Thyroid gland (tissue), 4 donors: Measurements from ENCODE around the gene RAPGEF3. TPM values are rescaled to one million over a fixed set of nuclear protein-coding genes. Genes with fewer than 3 reads are reported as not detected.

Source experiments
- DNase-seq, 2 donors: peaks; one replicate each; pipeline ENCODE4 v3.0.0-alpha.2; 2019
- H3K27ac ChIP-seq, 3 donors: fragments of 200-600 bp; sonication (generic); 1 replicate in 2 of 3; 2 replicates in 1 of 3; pipeline ENCODE4 v1.5.1; 2016 to 2019; ENCODE audit warnings: mild to moderate bottlenecking in 1 of 3, moderate library complexity in 1 of 3
- H3K27me3 ChIP-seq: fragments of 200-600 bp; sonication (generic); one replicate; pipeline ENCODE4 v1.5.1; 2019
- H3K36me3 ChIP-seq, 2 donors: fragments of 200-600 bp; sonication (generic); one replicate each; pipeline ENCODE4 v1.5.1; 2016 to 2019
- H3K4me1 ChIP-seq, 2 donors: fragments of 200-600 bp; sonication (generic); one replicate each; pipeline ENCODE4 v1.5.1; 2017 to 2019
- H3K4me3 ChIP-seq, 3 donors: fragments of 200-600 bp; sonication (generic); replicated peaks in 1 of 3; 1 replicate in 2 of 3; 2 replicates in 1 of 3; pipeline ENCODE4 v1.5.1; 2016; ENCODE audit warnings: mild to moderate bottlenecking in 1 of 3
- H3K9me3 ChIP-seq: fragments of 200-600 bp; sonication (generic); one replicate; pipeline ENCODE4 v1.5.1; 2017
- POLR2A ChIP-seq, 2 donors: fragments of 450-650 bp; IDR thresholded peaks; one replicate each; pipeline ENCODE4 v1.6.1; 2017; ENCODE audit warnings: antibody characterized with exemption in 2 of 2, mild to moderate bottlenecking in 2 of 2, moderate library complexity in 1 of 2
- WGBS, 2 donors: methylation state at CpG; one replicate each; pipeline ENCODE4 v1.1.5; 2017; 5-methylcytosine and 5-hydroxymethylcytosine counted together
- intact Hi-C: fragments of 100-400 bp; cut with DNase I; formaldehyde crosslinking; loops from one replicate; pipeline ENCODE4 v1.15.1; 2023
- total RNA-seq, 4 donors: library from RNA; depleted of rRNA; stranded (reverse); fragments of >200 nt; gene quantifications; one replicate each; pipeline ENCODE4 v1.2.3, GENCODE V29; 2016
- TF ChIP-seq, protein P1 (sequence below), 6 experiments: fragments of 200-600 bp in 3 of 6; fragments of 450-650 bp in 3 of 6; sonication (generic) in 3 of 6; IDR thresholded peaks; one replicate each; pipeline ENCODE4 v1.5.1; 2016 to 2019; ENCODE audit warnings: antibody characterized with exemption in 6 of 6, mild to moderate bottlenecking in 2 of 6, inconsistent platforms in 1 of 6, moderate library complexity in 1 of 6

RAPGEF3 gene
- total RNA-seq, 4 donors from 2014 or later = 87.3 to 178 (median 125) TPM

DNA sequence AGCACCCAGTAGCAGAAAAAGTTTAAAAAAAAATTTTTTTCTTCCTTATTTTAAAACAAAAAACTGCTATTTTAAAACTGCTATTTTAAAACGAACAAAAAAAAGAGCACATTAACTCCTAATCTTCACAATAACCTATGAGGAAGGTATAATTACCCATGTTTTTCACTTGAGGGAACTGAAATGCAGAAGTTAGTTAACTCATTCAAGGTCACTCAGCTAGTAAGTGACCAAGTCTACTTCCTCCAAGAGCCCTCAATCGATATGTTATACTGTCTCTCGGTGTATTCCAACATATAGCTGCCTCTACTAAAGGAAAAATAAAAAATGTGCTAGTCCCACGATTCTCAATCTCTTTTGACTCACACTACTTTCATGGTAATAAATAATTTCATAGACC is 60.6 kb downstream of the RAPGEF3 start:
- no peak overlapping the region for H3K4me3 ChIP-seq
- 89 to 95% methylated on average over 4 of the region's 4 CpGs for WGBS, 2 donors
- no peaks in the 10 kb centered on the region for H3K4me1 ChIP-seq
- peaks cover 4 to 8% of the 10 kb centered on the region in 2 donors for H3K36me3 ChIP-seq
- no peaks in the 10 kb centered on the region for H3K9me3 ChIP-seq
- intact Hi-C loops = no loop called here
- H3K27ac ChIP-seq = no peak overlapping the region
- TF ChIP-seq POLR2A (IDR thresholded peaks at IDR 0.05) = no peak
- TF ChIP-seq, protein P1, sequence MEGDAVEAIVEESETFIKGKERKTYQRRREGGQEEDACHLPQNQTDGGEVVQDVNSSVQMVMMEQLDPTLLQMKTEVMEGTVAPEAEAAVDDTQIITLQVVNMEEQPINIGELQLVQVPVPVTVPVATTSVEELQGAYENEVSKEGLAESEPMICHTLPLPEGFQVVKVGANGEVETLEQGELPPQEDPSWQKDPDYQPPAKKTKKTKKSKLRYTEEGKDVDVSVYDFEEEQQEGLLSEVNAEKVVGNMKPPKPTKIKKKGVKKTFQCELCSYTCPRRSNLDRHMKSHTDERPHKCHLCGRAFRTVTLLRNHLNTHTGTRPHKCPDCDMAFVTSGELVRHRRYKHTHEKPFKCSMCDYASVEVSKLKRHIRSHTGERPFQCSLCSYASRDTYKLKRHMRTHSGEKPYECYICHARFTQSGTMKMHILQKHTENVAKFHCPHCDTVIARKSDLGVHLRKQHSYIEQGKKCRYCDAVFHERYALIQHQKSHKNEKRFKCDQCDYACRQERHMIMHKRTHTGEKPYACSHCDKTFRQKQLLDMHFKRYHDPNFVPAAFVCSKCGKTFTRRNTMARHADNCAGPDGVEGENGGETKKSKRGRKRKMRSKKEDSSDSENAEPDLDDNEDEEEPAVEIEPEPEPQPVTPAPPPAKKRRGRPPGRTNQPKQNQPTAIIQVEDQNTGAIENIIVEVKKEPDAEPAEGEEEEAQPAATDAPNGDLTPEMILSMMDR (IDR thresholded peaks at IDR 0.05) = no peak
- no peaks in the 10 kb centered on the region for H3K27me3 ChIP-seq
- no peak for DNase-seq

DNA sequence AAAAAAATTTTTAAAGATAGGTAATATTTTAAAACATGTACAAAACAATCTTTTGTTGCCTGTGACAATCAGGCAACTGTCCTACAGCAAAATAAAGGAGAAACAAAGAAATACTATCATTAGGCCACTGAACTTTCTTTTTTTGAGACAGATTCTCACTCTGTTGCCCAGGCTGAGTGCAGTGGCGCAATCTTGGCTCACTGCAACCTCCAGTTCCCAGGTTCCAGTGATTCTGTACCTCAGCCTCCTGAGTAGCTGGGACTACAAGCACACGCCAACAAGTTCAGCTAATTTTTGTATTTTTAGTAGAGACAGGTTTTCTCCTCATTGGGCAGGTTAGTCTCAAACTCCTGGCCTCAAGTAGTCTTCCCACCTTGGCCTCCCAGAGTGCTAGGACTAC is 69.5 kb downstream of the RAPGEF3 start:
- Histone ChIP-seq H3K4me1 (no peaks in the 10 kb centered on the region), H3K36me3 (no peaks in the 10 kb centered on the region), H3K9me3 (no peaks in the 10 kb centered on the region), H3K27me3 (no peaks in the 10 kb centered on the region), H3K27ac (no peak overlapping the region), H3K4me3 (no peak overlapping the region)
- 96 to 98% methylated on average over 2 of the region's 2 CpGs for WGBS, 2 donors
- DNase-seq = no peak
- intact Hi-C loops = no loop called here
- no peak for TF ChIP-seq POLR2A (IDR thresholded peaks at IDR 0.05)

DNA sequence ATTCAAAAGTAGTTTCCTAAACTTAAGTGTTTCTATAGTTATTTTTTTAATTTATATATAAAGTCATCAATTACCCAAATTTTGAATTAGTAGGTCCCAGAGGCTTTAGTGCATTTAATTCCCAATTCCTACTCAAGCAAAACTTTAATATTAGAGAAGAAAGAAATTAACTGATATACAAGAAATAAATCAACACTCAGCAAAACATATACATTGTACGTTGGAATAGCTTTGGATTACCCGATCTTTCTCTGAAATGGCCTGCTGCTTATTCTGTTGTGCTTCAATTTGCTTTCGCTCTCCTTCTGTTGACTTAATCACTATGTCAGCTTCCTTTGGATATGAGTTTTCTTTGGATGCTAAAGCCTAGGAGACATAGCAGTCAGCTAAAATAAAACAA is 71.0 kb downstream of the RAPGEF3 start:
- intact Hi-C loops = no loop called here
- Histone ChIP-seq H3K36me3 (no peaks in the 10 kb centered on the region), H3K27me3 (no peaks in the 10 kb centered on the region), H3K27ac (no peak overlapping the region), H3K9me3 (no peaks in the 10 kb centered on the region), H3K4me1 (no peaks in the 10 kb centered on the region), H3K4me3 (no peak overlapping the region)
- no peak for TF ChIP-seq POLR2A (IDR thresholded peaks at IDR 0.05)
- TF ChIP-seq, protein P1 (IDR thresholded peaks at IDR 0.05) = no peak
- no peak for DNase-seq
- 65 to 77% methylated on average over 3 of the region's 3 CpGs for WGBS, 2 donors

DNA sequence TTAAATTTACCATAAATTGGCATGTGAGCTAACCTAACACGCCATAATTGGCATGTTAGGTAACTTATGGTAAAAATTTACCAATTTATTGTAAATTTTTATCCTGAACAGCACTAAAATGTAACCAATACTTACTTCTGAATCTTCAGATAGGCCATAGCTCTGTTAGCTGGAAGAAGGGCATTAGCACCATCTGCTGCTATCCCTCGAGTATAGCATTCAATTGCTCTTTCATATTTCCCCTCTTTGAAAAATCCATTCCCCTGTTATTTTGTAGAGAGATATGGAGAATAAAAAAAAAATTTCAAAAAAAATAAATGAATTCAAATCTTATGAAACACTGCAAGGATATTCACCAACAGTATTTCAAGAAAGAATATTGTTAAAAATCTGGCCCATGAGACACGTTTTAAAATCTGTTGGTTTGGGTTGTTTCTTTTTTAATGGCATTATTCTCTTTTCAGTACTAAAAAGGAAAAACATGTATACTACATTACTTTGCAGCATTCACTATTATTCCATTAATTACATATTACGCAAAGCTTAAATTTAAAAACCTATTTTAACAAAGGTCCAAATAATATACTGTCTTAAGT is 71.9 kb downstream of the RAPGEF3 start:
- Histone ChIP-seq H3K36me3 (no peaks in the 10 kb centered on the region), H3K9me3 (no peaks in the 10 kb centered on the region), H3K4me3 (no peak overlapping the region), H3K4me1 (no peaks in the 10 kb centered on the region), H3K27ac (no peak overlapping the region), H3K27me3 (no peaks in the 10 kb centered on the region)
- TF ChIP-seq, protein P1 (IDR thresholded peaks at IDR 0.05) = peak in 3 of 6 experiments; percentile 29 to 47 (median 45)
- no peak for TF ChIP-seq POLR2A (IDR thresholded peaks at IDR 0.05)
- no peak for DNase-seq
- 79 to 82% methylated on average over 4 of the region's 4 CpGs for WGBS, 2 donors
- intact Hi-C loops = no loop called here

Other genes starting within 250 kb of the RAPGEF3 start
- gene RPAP3, start 52.9 kb downstream of the RAPGEF3 start, total RNA-seq = 10 to 100 TPM; 17.9 to 24.9 (median 21.4) TPM
- gene ENDOU, start 33.4 kb downstream of the RAPGEF3 start, total RNA-seq = 1 to 10 TPM in 3 of 4 donors, under 1 TPM in 1; 0.11 to 1.9 (median 1.2) TPM
- 100 to 1,000 TPM in 3 of 4 donors, 10 to 100 TPM in 1; 59.3 to 276 (median 187) TPM for gene SLC48A1, start 14.4 kb upstream of the RAPGEF3 start, total RNA-seq
- gene HDAC7, start 61.0 kb upstream of the RAPGEF3 start, total RNA-seq = 10 to 100 TPM; 44.5 to 61.9 (median 52.6) TPM
- gene VDR, start 146.1 kb upstream of the RAPGEF3 start, total RNA-seq = 1 to 10 TPM; 3.5 to 5.2 (median 3.9) TPM
- 100 to 1,000 TPM in 1 of 4 donors, 10 to 100 TPM in 3; 52.9 to 112 (median 79.1) TPM for gene TMEM106C, start 204.7 kb upstream of the RAPGEF3 start, total RNA-seq
- gene COL2A1, start 245.6 kb upstream of the RAPGEF3 start, total RNA-seq = not detected